Liver (tissue), 9 donors: ENCODE data around the gene CLEC3B. TPM values are rescaled to one million over a fixed set of nuclear protein-coding genes. Genes with fewer than 3 reads are reported as not detected.

Experiments
- DNase-seq: peaks from one replicate; pipeline ENCODE4 v3.0.0-alpha.2; 2017; ENCODE audit warnings: low spot score
- H3K27ac ChIP-seq, 2 donors: one replicate each; pipeline ENCODE4 v1.7.0; 2013; ENCODE audit warnings: inconsistent platforms in 2 of 2, low read length in 2 of 2, control low read depth in 1 of 2, low read depth in 1 of 2, mild to moderate bottlenecking in 1 of 2
- H3K27me3 ChIP-seq, 4 donors: one replicate each; pipeline versions ENCODE4 v1.6.1 to v1.7.0; 2013; ENCODE audit warnings: low read length in 3 of 4, inconsistent platforms in 1 of 4, mild to moderate bottlenecking in 1 of 4, moderate library complexity in 1 of 4; ENCODE audit not compliant: control insufficient read depth in 4 of 4, insufficient read depth in 4 of 4
- H3K36me3 ChIP-seq, 4 donors: one replicate each; pipeline versions ENCODE4 v1.6.1 to v1.7.0; 2013; ENCODE audit warnings: low read length in 3 of 4, mild to moderate bottlenecking in 3 of 4, low read depth in 1 of 4, moderate library complexity in 1 of 4; ENCODE audit not compliant: control insufficient read depth in 4 of 4, insufficient read depth in 3 of 4
- H3K4me1 ChIP-seq, 4 donors: one replicate each; pipeline versions ENCODE4 v1.6.1 to v1.7.0; 2013; ENCODE audit warnings: low read length in 3 of 4, mild to moderate bottlenecking in 3 of 4, moderate library complexity in 1 of 4; ENCODE audit not compliant: control insufficient read depth in 4 of 4, insufficient read depth in 4 of 4
- H3K4me3 ChIP-seq, 3 donors: one replicate each; pipeline versions ENCODE4 v1.6.1 to v1.7.0; 2013; ENCODE audit warnings: low read length in 3 of 3, control low read depth in 1 of 3, low read depth in 1 of 3, mild to moderate bottlenecking in 1 of 3
- H3K9ac ChIP-seq, 2 donors: one replicate each; pipeline ENCODE4 v1.7.0; 2013; ENCODE audit warnings: low read length in 2 of 2, mild to moderate bottlenecking in 2 of 2, moderate library complexity in 2 of 2, control low read depth in 1 of 2, low read depth in 1 of 2
- H3K9me3 ChIP-seq, 4 donors: one replicate each; pipeline versions ENCODE4 v1.6.1 to v1.7.0; 2013; ENCODE audit warnings: low read length in 3 of 4; ENCODE audit not compliant: control insufficient read depth in 4 of 4
- ATF3 ChIP-seq: IDR thresholded peaks from 2 replicates; pipeline ENCODE4 v1.6.1; 2016; ENCODE audit warnings: antibody characterized with exemption
- EGR1 ChIP-seq, 2 donors: IDR thresholded peaks; 2 replicates each; pipeline ENCODE4 v1.6.1; 2016 to 2018; ENCODE audit warnings: antibody characterized with exemption in 2 of 2, low read depth in 2 of 2
- FOXA1 ChIP-seq: IDR thresholded peaks from 2 replicates; pipeline ENCODE4 v1.6.1; 2016; ENCODE audit warnings: antibody characterized with exemption
- FOXA2 ChIP-seq: IDR thresholded peaks from 2 replicates; pipeline ENCODE4 v1.6.1; 2016; ENCODE audit warnings: antibody characterized with exemption
- GABPA ChIP-seq, 2 donors: IDR thresholded peaks in 1 of 2; conservative IDR thresholded peaks in 1 of 2; 2 replicates each; pipeline ENCODE4 v1.6.1; 2016; ENCODE audit warnings: antibody characterized with exemption in 2 of 2, mild to moderate bottlenecking in 1 of 2, moderate library complexity in 1 of 2
- HNF4A ChIP-seq, 2 donors: conservative IDR thresholded peaks; 2 replicates each; pipeline ENCODE4 v1.6.1; 2016; ENCODE audit warnings: antibody characterized with exemption in 2 of 2, mild to moderate bottlenecking in 2 of 2
- HNF4G ChIP-seq: IDR thresholded peaks from 2 replicates; pipeline ENCODE4 v1.6.1; 2016; ENCODE audit warnings: antibody characterized with exemption
- JUND ChIP-seq, 2 donors: IDR thresholded peaks; 2 replicates each; pipeline ENCODE4 v1.6.1; 2016; ENCODE audit warnings: antibody characterized with exemption in 2 of 2
- MAX ChIP-seq: IDR thresholded peaks from 2 replicates; pipeline ENCODE4 v1.6.1; 2016; ENCODE audit warnings: antibody characterized with exemption
- NR2F2 ChIP-seq: IDR thresholded peaks from 2 replicates; pipeline ENCODE4 v1.6.1; 2016; ENCODE audit warnings: antibody characterized with exemption
- RAD21 ChIP-seq, 2 donors: IDR thresholded peaks; 2 replicates each; pipeline ENCODE4 v1.6.1; 2016; ENCODE audit warnings: antibody characterized with exemption in 2 of 2, mild to moderate bottlenecking in 2 of 2
- REST ChIP-seq: IDR thresholded peaks from 2 replicates; pipeline ENCODE4 v1.6.1; 2016; ENCODE audit warnings: antibody characterized with exemption, mild to moderate bottlenecking
- RXRA ChIP-seq, 2 donors: IDR thresholded peaks; 2 replicates each; pipeline ENCODE4 v1.6.1; 2017 to 2018; ENCODE audit warnings: antibody characterized with exemption in 2 of 2, mild to moderate bottlenecking in 1 of 2
- SP1 ChIP-seq: IDR thresholded peaks from 2 replicates; pipeline ENCODE4 v1.6.1; 2018; ENCODE audit warnings: antibody characterized with exemption, mild to moderate bottlenecking
- TAF1 ChIP-seq: conservative IDR thresholded peaks from 2 replicates; pipeline ENCODE4 v1.6.1; 2016; ENCODE audit warnings: antibody characterized with exemption, mild to moderate bottlenecking
- YY1 ChIP-seq: IDR thresholded peaks from 2 replicates; pipeline ENCODE4 v1.6.1; 2016; ENCODE audit warnings: antibody characterized with exemption, mild to moderate bottlenecking
- ZBTB33 ChIP-seq: IDR thresholded peaks from 2 replicates; pipeline ENCODE4 v1.6.1; 2016; ENCODE audit warnings: antibody characterized with exemption
- WGBS: extraction: QIAGEN DNeasy Blood & Tissue Kit; methylation state at CpG from one replicate; pipeline ENCODE4 v1.1.7; 2013; 5-methylcytosine and 5-hydroxymethylcytosine counted together
- polyA plus RNA-seq, 2 donors: library from polyadenylated mRNA; stranded (reverse) in 1 of 2; unstranded in 1 of 2; fragments of 200-250 nt in 1 of 2; fragments of >200 nt in 1 of 2; fragmentation: Nextera tagmentation in 1 of 2; extraction: Ambion mirVana in 1 of 2; gene quantifications; one replicate each; pipeline versions ENCODE4 v1.2.1 to v1.2.3, GENCODE V29; 2013 to 2015
- total RNA-seq, 2 donors: library from RNA; depleted of rRNA; stranded (reverse); fragments of >200 nt; gene quantifications; one replicate each; pipeline ENCODE4 v1.2.3, GENCODE V29; 2014
- TF ChIP-seq, protein P1 (sequence below): fragments of 150-350 bp; IDR thresholded peaks from 2 replicates; pipeline ENCODE4 v1.5.1; 2017; ENCODE audit warnings: improper control_type of control experiment, low read depth, low read length; ENCODE audit not compliant: missing input control
- donor health status: healthy.
- donor health status: healthy.
- donor health status: healthy.
- donor health status: healthy.
- donor health status: healthy.

The CLEC3B gene
- total and polyA plus RNA-seq, 4 donors, result 7.7 to 28.8 (median 13.0) TPM

- DNase-seq, result no peak
- Histone ChIP-seq H3K4me3 (no peak overlapping the region), H3K27ac (no peak overlapping the region), H3K9ac (no peak overlapping the region), H3K36me3 (no peaks in the 10 kb centered on the region), H3K4me1 (no peaks in the 10 kb centered on the region), H3K27me3 (no peaks in the 10 kb centered on the region), H3K9me3 (no peaks in the 10 kb centered on the region)
- WGBS, result 85% methylated on average over 2 of the region's 2 CpGs
- TF ChIP-seq EGR1 (IDR thresholded peaks at IDR 0.05; ENCODE audit: low read depth in 2 of 2), result no peak
- no peak for TF ChIP-seq NR2F2
- no peak for TF ChIP-seq RXRA (IDR thresholded peaks at IDR 0.05)
- TF ChIP-seq HNF4A (conservative IDR thresholded peaks at IDR 0.05), result no peak
- no peak for TF ChIP-seq MAX
- no peak for TF ChIP-seq ZBTB33
- TF ChIP-seq, protein P1, sequence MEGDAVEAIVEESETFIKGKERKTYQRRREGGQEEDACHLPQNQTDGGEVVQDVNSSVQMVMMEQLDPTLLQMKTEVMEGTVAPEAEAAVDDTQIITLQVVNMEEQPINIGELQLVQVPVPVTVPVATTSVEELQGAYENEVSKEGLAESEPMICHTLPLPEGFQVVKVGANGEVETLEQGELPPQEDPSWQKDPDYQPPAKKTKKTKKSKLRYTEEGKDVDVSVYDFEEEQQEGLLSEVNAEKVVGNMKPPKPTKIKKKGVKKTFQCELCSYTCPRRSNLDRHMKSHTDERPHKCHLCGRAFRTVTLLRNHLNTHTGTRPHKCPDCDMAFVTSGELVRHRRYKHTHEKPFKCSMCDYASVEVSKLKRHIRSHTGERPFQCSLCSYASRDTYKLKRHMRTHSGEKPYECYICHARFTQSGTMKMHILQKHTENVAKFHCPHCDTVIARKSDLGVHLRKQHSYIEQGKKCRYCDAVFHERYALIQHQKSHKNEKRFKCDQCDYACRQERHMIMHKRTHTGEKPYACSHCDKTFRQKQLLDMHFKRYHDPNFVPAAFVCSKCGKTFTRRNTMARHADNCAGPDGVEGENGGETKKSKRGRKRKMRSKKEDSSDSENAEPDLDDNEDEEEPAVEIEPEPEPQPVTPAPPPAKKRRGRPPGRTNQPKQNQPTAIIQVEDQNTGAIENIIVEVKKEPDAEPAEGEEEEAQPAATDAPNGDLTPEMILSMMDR, result no peak
- TF ChIP-seq JUND (IDR thresholded peaks at IDR 0.05), result peak in 1 of 2 donors; percentile 29
- TF ChIP-seq RAD21 (IDR thresholded peaks at IDR 0.05), result peak in 1 of 2 donors; percentile 7
- no peak for TF ChIP-seq TAF1
Measured at GRCh38 chr3:45043728-45044299, 17.7 kb downstream of the CLEC3B start.

- Histone ChIP-seq H3K4me3 (no peak overlapping the region), H3K27me3 (no peaks in the 10 kb centered on the region), H3K27ac (no peak overlapping the region), H3K4me1 (no peaks in the 10 kb centered on the region), H3K36me3 (no peaks in the 10 kb centered on the region), H3K9me3 (no peaks in the 10 kb centered on the region), H3K9ac (no peak overlapping the region)
- WGBS, result 58% methylated on average over 4 of the region's 4 CpGs
- TF ChIP-seq HNF4G (no peak), FOXA1 (no peak), RAD21 (IDR thresholded peaks at IDR 0.05) (no peak), YY1 (no peak), HNF4A (conservative IDR thresholded peaks at IDR 0.05) (no peak), EGR1 (IDR thresholded peaks at IDR 0.05; ENCODE audit: low read depth in 2 of 2) (no peak), SP1 (no peak), ATF3 (no peak), TAF1 (no peak), FOXA2 (no peak), MAX (no peak), GABPA (IDR thresholded peaks at IDR 0.05 in 1 of 2, conservative IDR thresholded peaks at IDR 0.05 in 1 of 2) (no peak), RXRA (IDR thresholded peaks at IDR 0.05) (no peak), ZBTB33 (no peak), REST (no peak), JUND (IDR thresholded peaks at IDR 0.05) (no peak)
- TF ChIP-seq, protein P1, result no peak
- DNase-seq, result no peak
Measured at GRCh38 chr3:45048244-45048643, 22.1 kb downstream of the CLEC3B start.
